OCI-LY3 (cell line): ENCODE results near the gene TRIM38.

ENCODE experiments used
- CTCF ChIP-seq: fragments of 200-600, 300-600 bp; sonication (generic); IDR thresholded peaks from 2 replicates; pipeline ENCODE4 v1.5.1; 2014; ENCODE audit warnings: antibody characterized with exemption, low read length, low read depth
- EZH2phosphoT487 ChIP-seq: fragments of 200-600 bp; shearing (Covaris generic); IDR thresholded peaks from 2 replicates; pipeline ENCODE4 v1.6.1; 2018; ENCODE audit warnings: antibody characterized with exemption, mixed run types, low read depth

- TF ChIP-seq CTCF (no peak), EZH2phosphoT487 (no peak)
Measured at GRCh38 chr6:25961619-25962148, 918 bp upstream of the TRIM38 start.
